HS-5 (cell line): ENCODE results near the gene CATSPERD.
A peak's percentile ranks its signal among the peaks of the same experiment; 100 is the strongest.

Experiments
- DNase-seq: peaks from one replicate; pipeline ENCODE4 v3.0.0-alpha.2; 2012; ENCODE audit warnings: low read depth

Gene CATSPERD

GRCh38 chr19:5719961-5720790, at the start of gene CATSPERD, which contains the start of gene LONP1:
Gene CATSPERD (plus strand): TSS chr19:5720637. CDS start chr19:5720738, 101 bp downstream.
Gene LONP1 (minus strand): TSS chr19:5720146. CDS start chr19:5720132, 14 bp downstream.
- peak; percentile 95 for DNase-seq

GRCh38 chr19:5671600-5671999, 48.8 kb upstream of the CATSPERD start:
- no peak for DNase-seq

GRCh38 chr19:5672708-5673459, 47.6 kb upstream of the CATSPERD start:
- DNase-seq: no peak

GRCh38 chr19:5673752-5674151, 46.7 kb upstream of the CATSPERD start:
- DNase-seq: no peak

- no peak for DNase-seq
Measured at GRCh38 chr19:5674714-5675113, 45.7 kb upstream of the CATSPERD start.

GRCh38 chr19:5676105-5676771, 44.2 kb upstream of the CATSPERD start:
- no peak for DNase-seq

- no peak for DNase-seq
Measured at GRCh38 chr19:5676772-5677105, 43.7 kb upstream of the CATSPERD start.

- DNase-seq: no peak
Measured at GRCh38 chr19:5677136-5677535, 43.3 kb upstream of the CATSPERD start.

- DNase-seq: no peak
Measured at GRCh38 chr19:5677580-5677979, 42.9 kb upstream of the CATSPERD start.

- no peak for DNase-seq
Measured at GRCh38 chr19:5678071-5678718, 42.2 kb upstream of the CATSPERD start.

GRCh38 chr19:5679289-5680083, 41.0 kb upstream of the CATSPERD start:
- no peak for DNase-seq

- no peak for DNase-seq
Measured at GRCh38 chr19:5680084-5680436, 40.4 kb upstream of the CATSPERD start.

GRCh38 chr19:5680437-5681368, 39.7 kb upstream of the CATSPERD start, which contains the start of the genes HSD11B1L and MICOS13:
Gene HSD11B1L (plus strand): TSS chr19:5681027. CDS start chr19:5684833, 3,806 bp downstream.
Gene MICOS13 (minus strand): TSS chr19:5680516. CDS start chr19:5680486, 30 bp downstream.
- DNase-seq: peak; percentile 92

GRCh38 chr19:5681391-5682106, 38.9 kb upstream of the CATSPERD start:
- no peak for DNase-seq

- DNase-seq: no peak
Measured at GRCh38 chr19:5682107-5682482, 38.3 kb upstream of the CATSPERD start.

- no peak for DNase-seq
Measured at GRCh38 chr19:5683177-5683886, 37.1 kb upstream of the CATSPERD start.

GRCh38 chr19:5684694-5685430, 35.6 kb upstream of the CATSPERD start:
- DNase-seq: no peak

- no peak for DNase-seq
Measured at GRCh38 chr19:5686326-5686646, 34.2 kb upstream of the CATSPERD start.
